Stomach (tissue), 4 donors: Measurements from ENCODE around the gene TRANK1.

Source experiments
- CTCF ChIP-seq, 7 experiments: fragments of 450-650 bp in 4 of 7; fragments of 200-600 bp in 3 of 7; sonication (generic) in 3 of 7; IDR thresholded peaks; one replicate each; pipeline ENCODE4 v1.5.1; 2016 to 2019; ENCODE audit warnings: antibody characterized with exemption in 7 of 7, control low read depth in 2 of 7, mild to moderate bottlenecking in 1 of 7
- POLR2AphosphoS5 ChIP-seq, 3 donors: sonication (generic); formaldehyde crosslinking; IDR thresholded peaks; one replicate each; pipeline ENCODE4 v1.6.1; 2016; ENCODE audit warnings: antibody characterized with exemption in 3 of 3

GRCh38 chr3:36874424-36874823, 70.4 kb downstream of the TRANK1 start:
- no peak for TF ChIP-seq CTCF (IDR thresholded peaks at IDR 0.05)
- TF ChIP-seq POLR2AphosphoS5 (IDR thresholded peaks at IDR 0.05): no peak
